ENCODE results near the gene IDI2.

- TF ChIP-seq EZH2 (IDR thresholded peaks at IDR 0.05; ENCODE audit: borderline replicate concordance) (no peak), CTCF (IDR thresholded peaks at IDR 0.05; ENCODE audit: poor library complexity) (no peak), EZH2phosphoT487 (IDR thresholded peaks at IDR 0.05; ENCODE audit: low read depth, severe bottlenecking, unreplicated experiment) (no peak)
Measured at GRCh38 chr10:1064964-1065247, 39.2 kb upstream of the IDI2 start.
